Tibial nerve (tissue), 4 donors: ENCODE results near the gene CDYL. TPM values are rescaled to one million over a fixed set of nuclear protein-coding genes. Genes with fewer than 3 reads are reported as not detected.

Experiments
- DNase-seq, 2 donors: peaks; one replicate each; pipeline ENCODE4 v3.0.0-alpha.2; 2019; ENCODE audit warnings: low spot score in 2 of 2
- H3K27ac ChIP-seq, 4 donors: fragments of 200-600 bp; sonication (generic) in 3 of 4; one replicate each; pipeline ENCODE4 v1.5.1; 2017 to 2019; ENCODE audit warnings: mild to moderate bottlenecking in 1 of 4
- H3K27me3 ChIP-seq, 2 donors: fragments of 200-600 bp; sonication (generic) in 1 of 2; one replicate each; pipeline versions ENCODE4 v1.5.1 to v1.6.0; 2017 to 2019
- H3K36me3 ChIP-seq, 3 donors: fragments of 200-600 bp; sonication (generic); one replicate each; pipeline ENCODE4 v1.5.1; 2018 to 2019
- H3K4me1 ChIP-seq, 4 donors: fragments of 200-600 bp; sonication (generic) in 3 of 4; one replicate each; pipeline ENCODE4 v1.5.1; 2017 to 2019
- H3K4me3 ChIP-seq, 4 donors: fragments of 200-600 bp; sonication (generic) in 3 of 4; one replicate each; pipeline ENCODE4 v1.5.1; 2017 to 2019; ENCODE audit warnings: mild to moderate bottlenecking in 1 of 4, moderate library complexity in 1 of 4
- H3K9me3 ChIP-seq, 4 donors: fragments of 200-600 bp; sonication (generic) in 3 of 4; one replicate each; pipeline ENCODE4 v1.5.1; 2017 to 2019
- CTCF ChIP-seq, 5 experiments: fragments of 200-600 bp in 3 of 5; fragments of 450-650 bp in 2 of 5; sonication (generic) in 3 of 5; IDR thresholded peaks; one replicate each; pipeline ENCODE4 v1.5.1; 2016 to 2019; ENCODE audit warnings: antibody characterized with exemption in 5 of 5, mild to moderate bottlenecking in 3 of 5, moderate library complexity in 2 of 5
- EP300 ChIP-seq, 2 donors: sonication (generic); formaldehyde crosslinking; IDR thresholded peaks; one replicate each; pipeline ENCODE4 v1.6.1; 2017; ENCODE audit warnings: antibody characterized with exemption in 2 of 2, mild to moderate bottlenecking in 1 of 2
- POLR2A ChIP-seq, 2 donors: fragments of 450-650 bp; IDR thresholded peaks; one replicate each; pipeline ENCODE4 v1.6.1; 2017; ENCODE audit warnings: antibody characterized with exemption in 2 of 2, mild to moderate bottlenecking in 2 of 2, moderate library complexity in 2 of 2
- WGBS, 2 donors: methylation state at CpG; one replicate each; pipeline ENCODE4 v1.1.5; 2018; 5-methylcytosine and 5-hydroxymethylcytosine counted together
- total RNA-seq, 4 donors: library from RNA; depleted of rRNA; stranded (reverse); fragments of >200 nt; gene quantifications; one replicate each; pipeline ENCODE4 v1.1.0, GENCODE V29; 2016

Gene CDYL
- total RNA-seq, 4 donors from 2014 or later = 20.3 to 37.5 (median 31.7) TPM

GRCh38 chr6:4772750-4773149, 3.5 kb upstream of the CDYL start:
- no peak for DNase-seq

GRCh38 chr6:4773181-4773580, 3.0 kb upstream of the CDYL start:
- H3K27ac ChIP-seq = no peak overlapping the region
- peaks cover 0 to 2% (median 0%) of the 10 kb centered on the region in 4 donors for H3K9me3 ChIP-seq
- DNase-seq = no peak
- H3K36me3 ChIP-seq = no peaks in the 10 kb centered on the region
- H3K4me3 ChIP-seq = no peak overlapping the region
- WGBS, 2 donors = 18 to 21% methylated on average over 7 of the region's 7 CpGs
- TF ChIP-seq CTCF (IDR thresholded peaks at IDR 0.05) (no peak), EP300 (IDR thresholded peaks at IDR 0.05) (no peak), POLR2A (IDR thresholded peaks at IDR 0.05) (no peak)
- peaks cover 0 to 27% (median 4%) of the 10 kb centered on the region in 4 donors for H3K4me1 ChIP-seq
- H3K27me3 ChIP-seq = no peaks in the 10 kb centered on the region

More at GRCh38 chr6:4772750-4773149, 3.5 kb upstream of the CDYL start:
- Histone ChIP-seq H3K27me3 (no peaks in the 10 kb centered on the region), H3K9me3 (no peaks in the 10 kb centered on the region), H3K4me3 (no peak overlapping the region), H3K4me1 (peaks cover 0 to 23% (median 2%) of the 10 kb centered on the region in 4 donors), H3K36me3 (no peaks in the 10 kb centered on the region), H3K27ac (no peak overlapping the region)
- WGBS, 2 donors = 24 to 26% methylated on average over 5 of the region's 5 CpGs
- TF ChIP-seq EP300 (IDR thresholded peaks at IDR 0.05) (no peak), CTCF (IDR thresholded peaks at IDR 0.05) (no peak), POLR2A (IDR thresholded peaks at IDR 0.05) (no peak)

- Histone ChIP-seq H3K9me3 (peaks cover 0 to 6% (median 0%) of the 10 kb centered on the region in 4 donors), H3K4me3 (no peak overlapping the region), H3K36me3 (no peaks in the 10 kb centered on the region), H3K27me3 (no peaks in the 10 kb centered on the region), H3K27ac (peak overlapping the region in 1 of 4 donors; percentile 90), H3K4me1 (peaks cover 0 to 27% (median 4%) of the 10 kb centered on the region in 4 donors)
- DNase-seq = no peak
- 22 to 28% methylated on average over 6 of the region's 6 CpGs for WGBS, 2 donors
- no peak for TF ChIP-seq CTCF (IDR thresholded peaks at IDR 0.05)
- no peak for TF ChIP-seq POLR2A (IDR thresholded peaks at IDR 0.05)
- TF ChIP-seq EP300 (IDR thresholded peaks at IDR 0.05) = no peak
Observed at GRCh38 chr6:4774296-4774695, 1.9 kb upstream of the CDYL start.

- Histone ChIP-seq H3K4me3 (peak overlapping the region; percentile 45 to 83 (median 58)), H3K9me3 (peaks cover 0 to 6% (median 0%) of the 10 kb centered on the region in 4 donors), H3K27me3 (no peaks in the 10 kb centered on the region), H3K36me3 (no peaks in the 10 kb centered on the region), H3K4me1 (peaks cover 0 to 27% (median 4%) of the 10 kb centered on the region in 4 donors), H3K27ac (peak overlapping the region; percentile 57 to 90 (median 70))
- TF ChIP-seq POLR2A (IDR thresholded peaks at IDR 0.05) (no peak), EP300 (IDR thresholded peaks at IDR 0.05) (peak in 1 of 2 donors; percentile 6), CTCF (IDR thresholded peaks at IDR 0.05) (no peak)
- DNase-seq = peak in 1 of 2 donors; percentile 17
- 4 to 5% methylated on average over 33 to 47 of the region's 47 CpGs for WGBS, 2 donors
Observed at GRCh38 chr6:4774715-4775493, 1.3 kb upstream of the CDYL start.

GRCh38 chr6:4775494-4776130, 592 bp upstream of the CDYL start:
- Histone ChIP-seq H3K36me3 (no peaks in the 10 kb centered on the region), H3K27me3 (no peaks in the 10 kb centered on the region), H3K27ac (peak overlapping the region; percentile 57 to 90 (median 83)), H3K4me3 (peak overlapping the region; percentile 45 to 83 (median 62)), H3K4me1 (peaks cover 0 to 30% (median 5%) of the 10 kb centered on the region in 4 donors), H3K9me3 (peaks cover 0 to 6% (median 0%) of the 10 kb centered on the region in 4 donors)
- WGBS, 2 donors = 2% methylated on average over 15 of the region's 88 CpGs; no CpG with 5 or more reads in 1 of the 2 donors
- DNase-seq = peak; percentile 39 to 40
- peak; percentile 12 to 62 (median 42) for TF ChIP-seq CTCF (IDR thresholded peaks at IDR 0.05)
- TF ChIP-seq EP300 (IDR thresholded peaks at IDR 0.05) = no peak
